Measurements from ENCODE around the gene COMMD9.

Gene COMMD9

DNA sequence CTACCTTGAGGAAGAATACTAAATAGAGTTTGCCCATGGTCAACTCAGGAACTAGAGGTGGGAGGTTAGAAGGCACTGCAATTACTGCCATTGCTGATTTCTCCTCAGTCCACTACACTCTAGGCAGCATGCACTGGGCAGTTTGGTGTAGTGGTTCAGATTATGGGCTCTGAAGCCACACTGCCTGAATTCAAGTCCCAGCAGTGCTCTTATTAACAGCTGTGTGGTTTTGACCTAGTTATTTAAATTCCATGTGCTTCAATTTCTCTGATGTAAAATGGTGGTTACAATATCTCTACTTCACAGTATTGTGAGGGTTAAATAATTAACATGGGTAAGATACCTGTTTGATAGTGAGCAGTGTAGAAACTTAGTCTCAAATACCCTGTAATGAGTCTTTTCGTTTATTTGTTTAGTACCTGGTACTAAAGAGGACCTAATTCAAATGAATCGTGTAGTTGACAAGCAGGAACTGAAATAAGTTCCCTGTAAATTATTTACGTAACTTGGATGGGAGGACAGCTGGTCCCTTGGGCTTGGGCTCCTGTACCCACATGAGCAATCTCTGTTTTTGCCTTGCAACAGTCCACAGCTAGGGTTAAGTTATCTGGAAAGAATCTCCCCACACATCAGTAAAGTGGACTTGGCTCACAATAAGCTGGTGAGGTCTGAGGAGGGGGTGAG, 24.7 kb upstream of the COMMD9 start:
- no peaks in the 10 kb centered on the region for H3K36me3 Mint-ChIP-seq (ENCODE audit: low read depth)
- no peaks in the 10 kb centered on the region for H3K9me3 Mint-ChIP-seq
- no peak for DNase-seq
- peaks cover 9% of the 10 kb centered on the region for H3K4me1 Mint-ChIP-seq
- no peak overlapping the region for H3K27ac Mint-ChIP-seq
- H3K27me3 Mint-ChIP-seq (ENCODE audit: low read depth, poor library complexity), result peaks cover 10% of the 10 kb centered on the region
- no peak overlapping the region for H3K4me3 Mint-ChIP-seq
- TF ChIP-seq, protein P1, sequence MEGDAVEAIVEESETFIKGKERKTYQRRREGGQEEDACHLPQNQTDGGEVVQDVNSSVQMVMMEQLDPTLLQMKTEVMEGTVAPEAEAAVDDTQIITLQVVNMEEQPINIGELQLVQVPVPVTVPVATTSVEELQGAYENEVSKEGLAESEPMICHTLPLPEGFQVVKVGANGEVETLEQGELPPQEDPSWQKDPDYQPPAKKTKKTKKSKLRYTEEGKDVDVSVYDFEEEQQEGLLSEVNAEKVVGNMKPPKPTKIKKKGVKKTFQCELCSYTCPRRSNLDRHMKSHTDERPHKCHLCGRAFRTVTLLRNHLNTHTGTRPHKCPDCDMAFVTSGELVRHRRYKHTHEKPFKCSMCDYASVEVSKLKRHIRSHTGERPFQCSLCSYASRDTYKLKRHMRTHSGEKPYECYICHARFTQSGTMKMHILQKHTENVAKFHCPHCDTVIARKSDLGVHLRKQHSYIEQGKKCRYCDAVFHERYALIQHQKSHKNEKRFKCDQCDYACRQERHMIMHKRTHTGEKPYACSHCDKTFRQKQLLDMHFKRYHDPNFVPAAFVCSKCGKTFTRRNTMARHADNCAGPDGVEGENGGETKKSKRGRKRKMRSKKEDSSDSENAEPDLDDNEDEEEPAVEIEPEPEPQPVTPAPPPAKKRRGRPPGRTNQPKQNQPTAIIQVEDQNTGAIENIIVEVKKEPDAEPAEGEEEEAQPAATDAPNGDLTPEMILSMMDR (IDR thresholded peaks at IDR 0.05), result no peak

- no peaks in the 10 kb centered on the region for H3K36me3 Mint-ChIP-seq (ENCODE audit: low read depth)
- H3K27me3 Mint-ChIP-seq (ENCODE audit: low read depth, poor library complexity), result peaks cover 6% of the 10 kb centered on the region
- no peak overlapping the region for H3K27ac Mint-ChIP-seq
- no peak overlapping the region for H3K4me3 Mint-ChIP-seq
- no peaks in the 10 kb centered on the region for H3K9me3 Mint-ChIP-seq
- no peak for DNase-seq
- TF ChIP-seq, protein P1 (IDR thresholded peaks at IDR 0.05), result no peak
- peaks cover 9% of the 10 kb centered on the region for H3K4me1 Mint-ChIP-seq
Measured at GRCh38 chr11:36312611-36313472, 23.6 kb upstream of the COMMD9 start.

- TF ChIP-seq, protein P1 (IDR thresholded peaks at IDR 0.05), result no peak
- no peak overlapping the region for H3K4me3 Mint-ChIP-seq
- H3K27ac Mint-ChIP-seq, result no peak overlapping the region
- no peaks in the 10 kb centered on the region for H3K36me3 Mint-ChIP-seq (ENCODE audit: low read depth)
- H3K27me3 Mint-ChIP-seq (ENCODE audit: low read depth, poor library complexity), result peaks cover 4% of the 10 kb centered on the region
- DNase-seq, result no peak
- no peaks in the 10 kb centered on the region for H3K9me3 Mint-ChIP-seq
- peaks cover 9% of the 10 kb centered on the region for H3K4me1 Mint-ChIP-seq
Measured at GRCh38 chr11:36311926-36312595, 22.8 kb upstream of the COMMD9 start.

DNA sequence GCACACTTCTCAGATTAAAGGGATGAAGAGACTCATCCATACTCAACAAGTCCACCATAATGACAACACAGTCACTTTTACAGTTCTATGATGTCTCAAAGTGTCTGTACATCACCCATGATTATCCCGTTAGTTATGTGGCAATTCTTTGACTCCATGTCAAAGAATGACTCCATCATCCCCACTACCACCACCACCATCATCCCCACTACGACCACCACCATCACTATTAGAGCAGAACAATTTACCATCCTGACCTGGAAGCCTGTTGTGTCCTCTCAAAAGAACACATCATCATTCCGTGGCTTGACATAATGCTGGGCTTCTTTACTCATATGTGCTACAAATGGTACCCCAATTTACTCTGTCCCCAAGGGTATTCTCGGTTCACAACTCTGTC, 20.6 kb upstream of the COMMD9 start:
- peaks cover 7% of the 10 kb centered on the region for H3K27me3 Mint-ChIP-seq (ENCODE audit: low read depth, poor library complexity)
- H3K9me3 Mint-ChIP-seq, result no peaks in the 10 kb centered on the region
- no peak overlapping the region for H3K27ac Mint-ChIP-seq
- DNase-seq, result no peak
- TF ChIP-seq, protein P1 (IDR thresholded peaks at IDR 0.05), result no peak
- H3K4me3 Mint-ChIP-seq, result no peak overlapping the region
- H3K36me3 Mint-ChIP-seq (ENCODE audit: low read depth), result no peaks in the 10 kb centered on the region
- peaks cover 9% of the 10 kb centered on the region for H3K4me1 Mint-ChIP-seq

DNA sequence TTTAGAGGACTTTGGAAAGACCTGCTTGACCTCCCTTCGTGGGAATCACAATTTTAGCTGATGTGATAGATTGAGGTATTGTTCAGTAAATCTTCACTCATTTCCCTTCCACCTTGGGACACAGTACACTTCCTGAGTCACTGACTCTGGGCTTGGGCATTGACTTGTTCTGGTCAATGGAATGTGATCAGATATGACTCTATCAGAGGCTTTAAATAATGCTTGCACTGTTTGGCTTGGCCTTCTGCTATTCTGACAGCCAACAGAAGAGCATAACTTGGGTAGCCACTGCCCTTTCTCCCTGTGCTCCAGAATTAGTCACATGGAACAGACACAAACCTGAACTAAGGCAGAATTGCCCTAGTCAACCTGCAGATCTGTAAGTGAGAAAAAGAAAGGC, 19.4 kb upstream of the COMMD9 start:
- Mint-ChIP-seq H3K9me3 (no peaks in the 10 kb centered on the region), H3K27ac (no peak overlapping the region), H3K4me3 (no peak overlapping the region), H3K36me3 (ENCODE audit: low read depth) (no peaks in the 10 kb centered on the region), H3K27me3 (ENCODE audit: low read depth, poor library complexity) (peaks cover 10% of the 10 kb centered on the region), H3K4me1 (no peaks in the 10 kb centered on the region)
- TF ChIP-seq, protein P1 (IDR thresholded peaks at IDR 0.05), result no peak
- DNase-seq, result no peak
